ENCODE results near the gene MT1G. TPM values are rescaled to one million over a fixed set of nuclear protein-coding genes. Genes with fewer than 3 reads are reported as not detected.

The MT1G gene
- total RNA-seq, 2 experiments from 2014 or later = 15.3 to 16.6 TPM

GRCh38 chr16:56645311-56645710 lies 22.6 kb downstream of the MT1G start:
- POLR2A ChIA-PET = no interaction called here
- CTCF ChIA-PET = no interaction called here

DNA sequence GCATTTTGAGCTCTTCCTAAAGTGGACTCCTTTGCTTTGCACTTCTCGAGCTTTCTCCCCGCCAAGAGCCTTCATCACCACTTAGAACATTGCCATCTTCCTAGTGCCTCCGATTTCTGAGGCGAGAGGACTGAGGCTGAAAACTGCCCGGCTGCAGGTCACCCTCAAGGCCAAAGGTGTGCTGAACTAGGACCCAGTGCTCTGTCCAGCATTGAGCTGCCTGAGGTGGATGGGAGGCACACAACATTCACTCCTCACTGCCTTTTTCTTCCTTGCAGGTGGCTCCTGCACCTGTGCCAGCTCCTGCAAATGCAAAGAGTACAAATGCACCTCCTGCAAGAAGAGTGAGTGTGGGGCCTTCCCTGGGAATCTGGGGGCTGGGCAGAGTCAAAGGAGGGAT lies 24.0 kb downstream of the MT1G start:
- CTCF ChIA-PET = interaction anchor here (0.9 to 2.1 kb wide), 10 partner anchors 8 to 67 kb away, joined by 3 to 9 read pairs (median 4); partner anchors contain the start of genes MT1B, MT1E, MT1X and MT2A
- POLR2A ChIA-PET = interaction anchor here (1.0 to 1.1 kb wide), 2 partner anchors 36 to 39 kb away, joined by 4 to 6 read pairs; partner anchors contain the start of genes MT1X and MT2A

DNA sequence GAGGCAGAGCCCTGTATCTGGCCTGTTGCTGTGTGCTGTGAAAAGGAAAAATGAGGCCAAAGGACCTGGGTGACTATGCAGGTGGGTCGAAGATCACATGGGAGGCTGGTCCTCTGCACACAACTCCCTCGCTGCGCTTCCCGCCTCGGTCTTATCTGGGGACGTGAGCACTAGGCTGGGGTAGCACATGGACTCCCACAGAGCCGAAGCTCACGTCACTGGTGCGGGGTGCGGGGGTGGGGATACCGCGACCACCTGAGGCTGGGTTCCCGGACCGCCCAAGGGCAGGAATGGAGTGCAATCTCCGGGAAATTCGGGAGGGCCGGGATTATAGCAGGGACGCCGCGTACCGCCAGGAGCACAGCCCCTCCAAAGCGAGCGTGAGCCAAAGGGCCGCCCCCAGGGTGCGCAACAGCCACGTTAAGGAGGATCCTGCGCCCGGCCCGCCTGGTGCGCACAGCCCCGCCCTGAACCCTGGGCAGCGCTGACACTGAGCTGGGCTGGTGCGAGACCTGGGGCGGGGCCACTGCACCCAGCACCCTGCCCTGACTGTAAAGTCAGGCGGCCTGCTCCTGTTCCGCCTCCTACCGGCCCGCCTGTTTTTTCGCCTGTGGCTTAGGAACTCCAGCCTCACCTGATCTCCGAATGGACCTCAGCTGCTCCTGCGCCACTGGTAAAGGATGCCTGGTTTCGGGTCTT lies 24.6 kb downstream of the MT1G start:
- CTCF ChIA-PET = interaction anchor here (0.9 to 2.1 kb wide), 12 partner anchors 9 to 67 kb away, joined by 3 to 9 read pairs (median 4); partner anchors contain the start of genes MT1B, MT1E, MT1X and MT2A
- POLR2A ChIA-PET = interaction anchor here (1.0 to 1.1 kb wide), 2 partner anchors 35 to 40 kb away, joined by 4 to 6 read pairs; partner anchors contain the start of genes MT1X and MT2A

DNA sequence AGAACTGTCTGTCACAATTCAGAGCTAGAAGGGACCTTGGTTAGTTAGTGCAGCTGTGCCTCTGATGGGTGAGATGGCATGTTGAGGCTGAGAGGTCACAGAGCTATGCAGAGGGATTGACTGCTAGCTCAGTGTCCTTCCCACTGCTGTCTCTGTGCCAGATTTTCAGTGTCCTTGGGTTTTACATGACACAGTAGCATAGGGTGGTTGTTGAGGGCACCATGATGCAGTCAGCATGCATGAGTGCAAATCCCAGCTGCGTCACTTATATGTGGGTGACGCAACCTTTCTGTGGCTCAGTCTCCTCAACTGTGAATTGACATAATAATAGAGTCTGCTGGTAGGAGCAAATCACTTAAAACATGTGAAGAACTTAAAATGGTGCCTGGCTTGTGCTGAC lies 26.7 kb downstream of the MT1G start:
- ChIA-PET CTCF (interaction anchor here (1.1 to 1.5 kb wide), 2 partner anchors 41 to 64 kb away, joined by 3 read pairs; no protein-coding TSS in a partner anchor), POLR2A (no interaction called here)

DNA sequence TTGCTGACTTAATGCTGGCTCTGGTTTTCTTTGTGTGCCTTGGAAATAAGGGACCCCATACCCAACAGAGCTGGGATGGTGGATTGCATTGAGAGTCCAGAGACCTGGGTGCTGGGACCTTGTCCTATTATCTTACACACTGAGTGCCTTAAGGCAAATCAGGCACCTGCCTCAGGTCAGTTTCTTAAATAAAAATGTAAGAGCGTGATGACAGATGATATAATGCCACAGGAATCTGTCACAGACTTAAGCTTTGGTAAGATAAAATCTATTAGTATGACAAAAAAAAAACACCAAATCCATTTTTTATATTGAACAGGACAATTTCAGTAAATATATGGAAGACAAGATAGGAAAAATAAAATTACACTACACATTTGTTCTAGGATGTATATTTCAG lies 27.8 kb downstream of the MT1G start:
- CTCF ChIA-PET = no interaction called here
- POLR2A ChIA-PET = no interaction called here

- ChIA-PET CTCF (interaction anchor here (1.1 kb wide), 1 partner anchor 61 kb away, joined by 3 read pairs; no protein-coding TSS in a partner anchor), POLR2A (no interaction called here)
Measured at GRCh38 chr16:56639045-56639444, 28.8 kb downstream of the MT1G start.

DNA sequence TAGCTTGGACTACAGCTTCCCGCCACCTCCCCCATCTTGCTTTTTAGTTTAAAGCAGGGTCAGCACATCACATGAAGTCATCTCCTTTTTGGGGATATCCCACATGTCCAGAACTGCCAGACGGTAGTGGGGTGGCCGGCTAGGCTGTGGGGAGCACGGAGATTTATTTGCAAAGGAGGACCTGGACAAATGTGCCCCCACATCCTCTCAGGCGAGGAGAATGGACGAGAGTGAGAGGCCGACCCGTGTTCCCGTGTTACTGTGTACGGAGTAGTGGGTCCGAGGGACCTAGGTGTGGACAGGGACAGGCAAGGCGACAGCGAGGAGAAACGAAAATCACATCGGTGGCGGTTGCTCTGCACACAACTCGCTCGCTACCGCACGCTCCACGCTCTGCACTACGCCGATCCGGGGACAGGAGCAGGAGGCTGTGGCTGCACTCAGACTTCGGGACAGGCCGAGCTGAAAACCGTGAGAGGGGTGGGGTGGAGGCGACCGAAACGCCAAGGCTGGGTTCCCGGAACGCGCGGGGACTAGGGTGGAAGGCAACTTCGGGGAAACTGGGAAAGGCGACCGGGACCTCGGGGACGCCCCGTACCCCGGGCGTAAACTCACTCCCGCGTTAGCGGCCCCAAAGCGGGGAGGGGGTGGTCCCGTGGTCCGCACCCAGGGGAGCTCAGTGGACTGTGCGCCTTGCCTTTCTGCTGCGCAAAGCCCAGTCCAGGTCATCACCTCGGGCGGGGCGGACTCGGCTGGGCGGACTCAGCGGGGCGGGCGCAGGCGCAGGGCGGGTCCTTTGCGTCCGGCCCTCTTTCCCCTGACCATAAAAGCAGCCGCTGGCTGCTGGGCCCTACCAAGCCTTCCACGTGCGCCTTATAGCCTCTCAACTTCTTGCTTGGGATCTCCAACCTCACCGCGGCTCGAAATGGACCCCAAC lies 29.8 kb downstream of the MT1G start, which contains the start of gene MT1A:
TSS of gene MT1A (plus strand) at position 853 of the 937 bp plus-strand sequence. CDS start at position 926, 73 bp downstream.
- CTCF ChIA-PET = interaction anchor here (1.1 to 1.9 kb wide), 3 partner anchors 37 to 62 kb away, joined by 3 to 6 read pairs (median 5); no protein-coding TSS in a partner anchor

DNA sequence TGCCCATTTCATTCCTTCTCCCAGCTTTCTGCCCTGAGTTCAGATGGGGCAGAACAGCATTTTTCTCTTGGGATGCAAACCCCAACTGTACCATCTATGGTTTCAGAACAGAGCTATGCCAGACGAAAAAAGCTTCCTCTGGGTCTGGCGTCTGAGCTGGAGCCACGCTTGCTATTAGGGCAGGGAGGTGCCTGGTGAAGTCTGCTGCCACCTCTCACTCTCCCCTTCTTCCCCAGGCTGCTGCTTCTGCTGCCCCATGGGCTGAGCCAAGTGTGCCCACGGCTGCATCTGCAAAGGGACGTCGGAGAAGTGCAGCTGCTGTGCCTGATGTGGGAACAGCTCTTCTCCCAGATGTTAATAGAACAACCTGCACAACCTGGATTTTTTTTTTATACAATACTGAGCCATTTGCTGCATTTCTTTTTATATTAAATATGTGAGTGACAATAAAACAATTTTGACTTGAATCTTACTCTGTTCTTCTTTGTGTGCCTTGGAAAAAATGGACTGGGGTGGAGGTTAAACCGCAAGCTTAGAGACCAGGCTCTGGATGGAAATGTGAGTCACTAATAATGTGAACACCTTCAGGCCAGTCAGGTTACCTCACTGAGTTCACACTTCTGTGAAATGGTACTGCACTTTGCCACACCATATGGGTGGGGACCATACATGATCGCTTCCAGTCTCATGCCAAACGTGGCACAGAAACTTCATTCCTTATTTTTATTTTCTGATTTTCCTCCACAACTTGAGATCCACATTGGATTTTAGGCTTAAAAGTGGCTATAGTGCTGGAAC lies 31.1 kb downstream of the MT1G start:
- CTCF ChIA-PET = interaction anchor here (1.1 to 1.9 kb wide), 3 partner anchors 12 to 60 kb away, joined by 3 to 6 read pairs (median 5); no protein-coding TSS in a partner anchor
- POLR2A ChIA-PET = no interaction called here

More for the DNA sequence above, 29.8 kb downstream of the MT1G start, which contains the start of gene MT1A:
- POLR2A ChIA-PET = no interaction called here

GRCh38 chr16:56635441-56635967 lies 32.4 kb downstream of the MT1G start:
- POLR2A ChIA-PET = no interaction called here

DNA sequence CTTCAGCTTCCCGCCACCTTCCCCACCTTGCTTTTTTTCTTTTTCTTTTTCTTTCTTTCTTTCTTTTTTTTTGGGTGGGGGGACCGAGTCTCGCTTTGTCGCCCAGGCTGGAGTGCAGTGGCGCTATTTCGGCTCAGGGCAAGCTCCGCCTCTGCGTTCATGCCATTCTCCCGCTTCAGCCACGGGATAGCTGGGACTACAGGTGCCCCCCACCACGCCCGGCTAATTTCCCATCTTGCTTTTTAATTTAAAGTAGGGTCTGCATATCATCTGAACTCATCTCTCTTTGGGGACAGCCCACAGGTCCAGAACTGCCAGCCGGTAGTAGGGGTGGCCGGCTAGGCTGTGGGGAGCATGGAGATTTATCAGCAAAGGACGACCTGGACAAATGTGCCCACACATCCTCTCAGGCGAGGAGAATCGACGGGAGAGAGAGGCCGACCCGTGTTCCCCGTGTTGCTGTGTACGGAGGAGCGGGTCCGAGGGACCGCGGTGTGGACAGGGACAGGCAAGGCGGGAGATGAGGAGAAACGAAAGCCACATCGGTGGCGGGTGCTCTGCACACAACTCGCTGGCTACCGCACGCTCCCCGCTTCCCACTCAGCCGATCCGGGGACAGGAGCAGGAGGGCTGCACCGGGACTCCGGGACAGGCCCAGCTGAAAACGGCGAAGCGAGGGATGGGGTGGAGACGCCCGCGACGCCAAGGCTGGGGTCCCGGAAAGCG lies 33.0 kb downstream of the MT1G start:
- ChIA-PET POLR2A (no interaction called here), CTCF (interaction anchor here (2.0 kb wide), 1 partner anchor 8 kb away, joined by 9 read pairs; no protein-coding TSS in a partner anchor)

More at GRCh38 chr16:56635441-56635967, 32.4 kb downstream of the MT1G start:
- CTCF ChIA-PET = no interaction called here

DNA sequence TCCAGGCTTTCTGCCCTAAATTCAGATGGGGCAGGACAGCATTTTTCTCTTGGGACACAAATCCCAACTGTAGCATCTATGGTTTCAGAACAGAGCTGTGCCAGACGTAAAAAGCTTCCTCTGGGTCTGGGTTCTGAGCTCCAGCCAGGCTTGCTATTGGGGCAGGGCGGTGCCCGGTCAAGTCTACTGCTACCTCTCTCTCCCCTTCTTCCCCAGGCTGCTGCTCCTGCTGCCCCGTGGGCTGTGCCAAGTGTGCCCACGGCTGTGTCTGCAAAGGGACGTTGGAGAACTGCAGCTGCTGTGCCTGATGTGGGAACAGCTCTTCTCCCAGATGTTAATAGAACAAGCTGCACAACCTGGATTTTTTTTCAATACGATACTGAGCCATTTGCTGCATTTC lies 34.3 kb downstream of the MT1G start:
- ChIA-PET POLR2A (no interaction called here), CTCF (interaction anchor here (2.0 kb wide), 1 partner anchor 10 kb away, joined by 9 read pairs; no protein-coding TSS in a partner anchor)

- ChIA-PET CTCF (interaction anchor here (2.0 kb wide), 1 partner anchor 10 kb away, joined by 9 read pairs; no protein-coding TSS in a partner anchor), POLR2A (no interaction called here)
Measured at GRCh38 chr16:56632848-56633365, 35.0 kb downstream of the MT1G start.

DNA sequence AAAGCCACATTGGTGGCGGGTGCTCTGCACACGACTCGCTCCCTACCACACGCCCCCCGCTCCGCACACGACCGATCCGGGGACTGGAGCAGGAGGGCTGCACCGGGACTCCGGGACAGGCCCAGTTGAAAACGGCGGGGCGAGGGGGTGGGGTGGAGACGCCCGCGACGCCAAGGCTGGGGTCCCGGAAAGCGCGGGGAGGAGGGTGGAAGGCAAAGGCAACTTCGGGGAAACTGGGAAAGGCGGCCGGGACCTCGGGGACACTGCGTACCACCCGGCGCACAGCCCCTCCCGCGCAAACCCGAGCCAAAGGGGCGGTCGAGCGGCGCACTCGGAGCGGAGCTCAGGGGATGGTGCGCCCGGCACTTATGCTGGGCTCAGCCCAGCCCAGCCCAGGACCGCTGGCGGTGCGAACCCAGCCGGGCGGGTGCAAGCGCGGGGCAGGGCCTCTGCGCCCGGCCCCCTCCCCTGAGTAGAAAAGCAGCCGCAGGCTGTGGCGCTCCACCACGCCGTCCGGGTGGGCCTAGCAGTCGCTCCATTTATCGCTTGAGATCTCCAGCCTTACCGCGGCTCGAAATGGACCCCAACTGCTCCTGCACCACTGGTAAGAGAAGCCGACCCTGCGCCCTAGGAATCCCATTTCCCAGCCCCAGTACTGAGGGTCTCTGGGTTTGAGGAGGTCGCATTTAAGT lies 35.6 kb downstream of the MT1G start, which contains the start of gene MT1M:
TSS of gene MT1M (plus strand) at position 504 of the 692 bp plus-strand sequence. CDS start at position 577, 73 bp downstream.
- ChIA-PET POLR2A (no interaction called here), CTCF (no interaction called here)

DNA sequence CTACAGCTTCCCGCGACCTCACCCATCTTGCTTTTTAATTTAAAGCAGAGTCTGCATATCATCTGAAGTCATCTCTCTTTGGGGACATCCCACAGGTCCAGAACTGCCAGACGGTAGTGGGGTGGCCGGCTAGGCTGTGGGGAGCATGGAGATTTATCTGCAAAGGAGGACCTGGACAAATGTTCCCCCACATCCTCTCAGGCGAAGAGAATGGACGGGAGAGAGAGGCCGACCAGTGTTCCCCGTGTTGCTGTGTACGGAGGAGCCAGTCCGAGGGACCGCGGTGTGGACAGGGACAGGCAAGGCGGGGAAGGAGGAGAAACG lies 36.1 kb downstream of the MT1G start:
- POLR2A ChIA-PET = no interaction called here

DNA sequence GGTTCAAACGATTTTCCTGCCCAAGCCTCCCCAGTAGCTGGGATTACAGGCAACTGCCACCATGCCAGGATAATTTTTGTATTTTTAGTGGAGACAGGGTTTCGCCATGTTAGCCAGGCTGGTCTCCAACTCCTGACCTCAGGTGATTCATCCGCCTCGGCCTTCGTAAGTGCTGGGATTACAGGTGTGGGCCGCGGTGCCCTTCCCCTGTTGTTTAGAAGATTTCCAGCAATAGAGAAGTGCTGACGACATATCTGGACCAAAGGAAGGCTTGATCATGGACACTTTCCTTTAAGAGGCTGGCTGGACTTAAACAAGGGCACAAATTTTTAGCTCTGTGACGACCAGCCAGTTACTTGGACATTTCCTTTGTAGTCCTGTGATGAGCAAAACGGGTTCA lies 36.7 kb downstream of the MT1G start:
- ChIA-PET POLR2A (no interaction called here), CTCF (interaction anchor here (0.6 to 1.5 kb wide), 2 partner anchors 11 to 644 kb away, joined by 3 to 4 read pairs; no protein-coding TSS in a partner anchor)

More for the DNA sequence above, 36.1 kb downstream of the MT1G start:
- CTCF ChIA-PET = interaction anchor here (0.6 kb wide), 1 partner anchor 643 kb away, joined by 4 read pairs; no protein-coding TSS in a partner anchor

GRCh38 chr16:56630134-56630533 lies 37.7 kb downstream of the MT1G start:
- ChIA-PET CTCF (interaction anchor here (1.5 kb wide), 1 partner anchor 13 kb away, joined by 3 read pairs; no protein-coding TSS in a partner anchor), POLR2A (no interaction called here)

DNA sequence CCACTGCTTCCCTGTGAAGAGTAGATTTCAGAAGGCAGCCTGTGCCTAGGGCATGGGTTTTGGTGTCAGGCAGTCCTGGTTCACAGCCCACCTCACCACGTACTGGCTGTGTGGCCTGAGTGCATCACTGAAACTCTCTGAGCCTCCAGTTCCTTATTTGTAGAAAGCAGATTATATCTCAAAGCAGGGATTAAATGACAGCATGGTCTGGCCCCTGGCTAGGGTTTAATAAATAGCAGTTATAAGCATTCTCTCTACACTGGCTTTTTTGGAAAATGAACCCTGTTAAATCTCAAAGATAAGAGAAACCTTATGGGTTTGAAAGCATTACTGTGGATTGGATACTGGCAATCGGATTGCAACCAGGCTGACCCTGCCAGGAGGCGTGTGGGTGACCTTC lies 38.3 kb downstream of the MT1G start:
- CTCF ChIA-PET = no interaction called here
- POLR2A ChIA-PET = no interaction called here

All from activated CD8-positive, alpha-beta memory T cell treated with anti-CD3 and anti-CD28 coated beads for 36 hours (primary cell).